H1 (cell line): ENCODE data around the gene FKBP8. TPM values are rescaled to one million over a fixed set of nuclear protein-coding genes. Genes with fewer than 3 reads are reported as not detected.

ENCODE experiments used
- CTCF ChIA-PET: fragments of 300-600 bp; sonication (Branson Sonifier 250); formaldehyde crosslinking; loops from one replicate; lab custom pipeline; 2021; ENCODE audit not compliant: partially characterized antibody; lab: Charles Lee
- POLR2A ChIA-PET: fragments of 300-600 bp; sonication (Branson Sonifier 250); formaldehyde crosslinking; loops from one replicate; lab custom pipeline; 2021; ENCODE audit warnings: inconsistent platforms; ENCODE audit not compliant: partially characterized antibody; lab: Charles Lee
- DNase-seq, 2 experiments: peaks; one replicate each; pipeline versions ENCODE4 v3.0.0 to v3.0.0-alpha.2; 2010 to 2022; ENCODE audit warnings: low spot score in 2 of 2, low read depth in 1 of 2, mixed read lengths in 1 of 2
- FAIRE-seq: peaks from 2 replicates; lab custom pipeline; 2011; peaks lifted over from hg19 to GRCh38; lab: Jason Lieb, UNC
- H2AFZ ChIP-seq: 2 replicates; pipeline ENCODE4 v1.8.1; 2012; ENCODE audit warnings: low read length, inconsistent platforms
- H2AK5ac ChIP-seq: 2 replicates; pipeline ENCODE4 v1.6.1; 2013; ENCODE audit warnings: low read depth, low read length
- H2BK120ac ChIP-seq: replicated peaks from 2 replicates; pipeline ENCODE3; 2013; ENCODE audit warnings: low read depth, low read length, inconsistent platforms
- H2BK12ac ChIP-seq: 2 replicates; pipeline ENCODE4 v1.6.1; 2013; ENCODE audit warnings: low read depth, low read length
- H2BK15ac ChIP-seq: 2 replicates; pipeline ENCODE4 v1.6.1; 2013; ENCODE audit warnings: low read length
- H2BK20ac ChIP-seq: 2 replicates; pipeline ENCODE4 v1.6.1; 2013; ENCODE audit warnings: low read length
- H2BK5ac ChIP-seq: 2 replicates; pipeline ENCODE4 v1.6.1; 2013; ENCODE audit warnings: low read depth, low read length
- H3K14ac ChIP-seq: 2 replicates; pipeline ENCODE4 v1.6.1; 2013; ENCODE audit warnings: inconsistent platforms; ENCODE audit not compliant: insufficient read length
- H3K18ac ChIP-seq: 2 replicates; pipeline ENCODE4 v1.6.1; 2013; ENCODE audit warnings: low read length; ENCODE audit errors: extremely low read depth
- H3K23ac ChIP-seq: 2 replicates; pipeline ENCODE4 v1.6.1; 2013; ENCODE audit warnings: inconsistent platforms; ENCODE audit not compliant: insufficient read length
- H3K23me2 ChIP-seq: 2 replicates; pipeline ENCODE4 v1.6.1; 2013; ENCODE audit warnings: low read depth, low read length
- H3K27ac ChIP-seq: 2 replicates; pipeline ENCODE4 v1.6.1; 2011; ENCODE audit warnings: low read depth, low read length, inconsistent platforms
- H3K27me3 ChIP-seq, 4 experiments: replicated peaks in 1 of 4; 1 replicate in 1 of 4; 2 replicates in 3 of 4; pipeline versions ENCODE4 v1.6.1 to v1.8.1; 2011 to 2013; ENCODE audit warnings: low read length in 3 of 4, mild to moderate bottlenecking in 3 of 4, inconsistent platforms in 2 of 4, mixed read lengths in 2 of 4, moderate library complexity in 1 of 4; ENCODE audit not compliant: control insufficient read depth in 3 of 4, insufficient read depth in 3 of 4; ENCODE audit errors: extremely low read depth in 1 of 4
- H3K36me3 ChIP-seq, 4 experiments: 2 replicates each; pipeline versions ENCODE4 v1.6.1 to v1.8.1; 2011 to 2013; ENCODE audit warnings: mild to moderate bottlenecking in 4 of 4, low read length in 3 of 4, moderate library complexity in 2 of 4, control low read depth in 1 of 4, inconsistent platforms in 1 of 4; ENCODE audit not compliant: insufficient read depth in 4 of 4, control insufficient read depth in 2 of 4
- H3K4ac ChIP-seq: replicated peaks from 2 replicates; pipeline ENCODE3; 2013; ENCODE audit warnings: low read length, low read depth, mixed read lengths, inconsistent platforms; ENCODE audit not compliant: insufficient read length
- H3K4me1 ChIP-seq, 4 experiments: replicated peaks in 1 of 4; 1 replicate in 1 of 4; 2 replicates in 3 of 4; pipeline versions ENCODE4 v1.6.1 to v1.8.1; 2011 to 2013; ENCODE audit warnings: low read length in 3 of 4, inconsistent platforms in 2 of 4, mixed read lengths in 1 of 4; ENCODE audit not compliant: insufficient read depth in 4 of 4, control insufficient read depth in 3 of 4
- H3K4me2 ChIP-seq, 2 experiments: 2 replicates each; pipeline versions ENCODE4 v1.6.1 to v1.8.1; 2011 to 2013; ENCODE audit warnings: low read depth in 2 of 2, low read length in 2 of 2, control low read depth in 1 of 2, inconsistent platforms in 1 of 2, mild to moderate bottlenecking in 1 of 2; ENCODE audit not compliant: insufficient read depth in 1 of 2
- H3K4me3 ChIP-seq, 4 experiments: fragments of 200-600, 300-600 bp in 1 of 4; sonication (generic), shearing (Covaris generic), sonication (Bioruptor Twin) in 1 of 4; 2 replicates each; pipeline versions ENCODE4 v1.5.1 to v1.8.1; 2011 to 2016; ENCODE audit warnings: low read length in 4 of 4, low read depth in 3 of 4, control low read depth in 2 of 4, inconsistent platforms in 2 of 4, mild to moderate bottlenecking in 2 of 4, mixed read lengths in 1 of 4, moderate library complexity in 1 of 4; ENCODE audit not compliant: insufficient read depth in 2 of 4; ENCODE audit errors: extremely low read depth in 1 of 4
- H3K56ac ChIP-seq: replicated peaks from 2 replicates; pipeline ENCODE3; 2013; ENCODE audit warnings: low read depth, mild to moderate bottlenecking, mixed read lengths, low read length, inconsistent platforms; ENCODE audit not compliant: insufficient read length
- H3K79me1 ChIP-seq: 2 replicates; pipeline ENCODE4 v1.6.1; 2013; ENCODE audit warnings: low read depth, low read length, control low read depth
- H3K79me2 ChIP-seq, 2 experiments: 2 replicates each; pipeline versions ENCODE4 v1.6.1 to v1.8.1; 2012 to 2013; ENCODE audit warnings: low read length in 2 of 2, mild to moderate bottlenecking in 2 of 2, inconsistent platforms in 1 of 2; ENCODE audit not compliant: insufficient read depth in 2 of 2, control insufficient read depth in 1 of 2
- H3K9ac ChIP-seq, 4 experiments: replicated peaks in 1 of 4; 1 replicate in 1 of 4; 2 replicates in 3 of 4; pipeline versions ENCODE4 v1.6.1 to v1.8.1; 2011 to 2013; ENCODE audit warnings: low read depth in 3 of 4, low read length in 3 of 4, control low read depth in 2 of 4, mild to moderate bottlenecking in 2 of 4, moderate library complexity in 2 of 4, inconsistent platforms in 1 of 4; ENCODE audit errors: extremely low read depth in 1 of 4
- H3K9me3 ChIP-seq, 2 experiments: 2 replicates each; pipeline versions ENCODE4 v1.6.1 to v1.8.1; 2012 to 2013; ENCODE audit warnings: mild to moderate bottlenecking in 2 of 2, moderate library complexity in 2 of 2, control low read depth in 1 of 2, inconsistent platforms in 1 of 2, low read depth in 1 of 2, low read length in 1 of 2, mixed read lengths in 1 of 2; ENCODE audit not compliant: insufficient read depth in 2 of 2
- H4K20me1 ChIP-seq, 2 experiments: replicated peaks in 1 of 2; 2 replicates each; pipeline versions ENCODE3 to v1.8.1; 2011 to 2013; ENCODE audit warnings: inconsistent platforms in 2 of 2, low read length in 2 of 2, mild to moderate bottlenecking in 1 of 2; ENCODE audit not compliant: insufficient read depth in 2 of 2, control insufficient read depth in 1 of 2
- H4K5ac ChIP-seq: 2 replicates; pipeline ENCODE4 v1.6.1; 2013; ENCODE audit warnings: low read length, low read depth, mixed read lengths, inconsistent platforms; ENCODE audit not compliant: insufficient read length
- H4K8ac ChIP-seq: 2 replicates; pipeline ENCODE4 v1.8.0; 2013; ENCODE audit warnings: mild to moderate bottlenecking, moderate library complexity, low read length, inconsistent platforms; ENCODE audit not compliant: insufficient read depth; ENCODE audit errors: extremely low read depth
- H4K91ac ChIP-seq: replicated peaks from 2 replicates; pipeline ENCODE3; 2013; ENCODE audit warnings: low read length, mixed read lengths, inconsistent platforms; ENCODE audit not compliant: insufficient read length
- BRCA1 ChIP-seq: IDR thresholded peaks from 2 replicates; pipeline ENCODE4 v1.6.1; 2012; ENCODE audit warnings: low read depth, low read length, improper control_type of control experiment
- CBX5 ChIP-seq: fragments of 300-800, 300-1000 bp; sonication (generic); IDR thresholded peaks from 2 replicates; pipeline ENCODE4 v1.7.1; 2016; ENCODE audit warnings: antibody characterized with exemption, low read length, low read depth
- CBX8 ChIP-seq: fragments of 300-800, 300-1000 bp; sonication (generic); IDR thresholded peaks from 2 replicates; pipeline ENCODE4 v1.7.1; 2016; ENCODE audit warnings: low read depth, low read length, borderline replicate concordance
- CHD1 ChIP-seq: IDR thresholded peaks from 2 replicates; pipeline ENCODE4 v1.6.1; 2012; ENCODE audit warnings: low read depth, low read length, improper control_type of control experiment
- CREB1 ChIP-seq: IDR thresholded peaks from 2 replicates; pipeline ENCODE4 v1.6.1; 2012; ENCODE audit warnings: inconsistent platforms
- GABPA ChIP-seq: IDR thresholded peaks from 2 replicates; pipeline ENCODE4 v1.6.1; 2011; ENCODE audit warnings: mild to moderate bottlenecking, low read length, moderate library complexity, borderline replicate concordance; ENCODE audit not compliant: insufficient read depth
- PHF8 ChIP-seq: fragments of 200-600 bp; sonication (generic); conservative IDR thresholded peaks from 2 replicates; pipeline ENCODE4 v1.7.1; 2012; ENCODE audit warnings: low read depth, mild to moderate bottlenecking, inconsistent platforms, low read length, moderate library complexity
- RAD21 ChIP-seq, 2 experiments: IDR thresholded peaks in 1 of 2; conservative IDR thresholded peaks in 1 of 2; 2 replicates each; pipeline ENCODE4 v1.6.1; 2011; ENCODE audit warnings: low read depth in 2 of 2, low read length in 2 of 2, improper control_type of control experiment in 1 of 2, inconsistent platforms in 1 of 2, mild to moderate bottlenecking in 1 of 2, moderate library complexity in 1 of 2
- RBBP5 ChIP-seq: IDR thresholded peaks from 2 replicates; pipeline ENCODE4 v1.7.1; 2012; ENCODE audit warnings: low read depth, mild to moderate bottlenecking, inconsistent platforms, low read length, moderate library complexity, borderline replicate concordance
- RXRA ChIP-seq: IDR thresholded peaks from 2 replicates; pipeline ENCODE4 v1.6.1; 2011; ENCODE audit warnings: low read depth, mild to moderate bottlenecking, low read length, moderate library complexity; ENCODE audit not compliant: insufficient read depth
- SUZ12 ChIP-seq: fragments of 200-600 bp; sonication (generic); IDR thresholded peaks from 2 replicates; pipeline ENCODE4 v1.6.1; 2012; ENCODE audit warnings: mild to moderate bottlenecking, inconsistent platforms, low read length, moderate library complexity, mixed read lengths
- TCF12 ChIP-seq: IDR thresholded peaks from 2 replicates; pipeline ENCODE4 v1.6.1; 2011; ENCODE audit warnings: low read depth, mild to moderate bottlenecking, low read length
- USF2 ChIP-seq: IDR thresholded peaks from 2 replicates; pipeline ENCODE4 v1.6.1; 2011; ENCODE audit warnings: low read length, improper control_type of control experiment
- WGBS, 2 experiments: shearing (Covaris generic) in 1 of 2; methylation state at CpG; one replicate each; pipeline versions ENCODE4 v1.1.6 to v1.1.7; 2013 to 2015; ENCODE audit warnings: low lambda C conversion rate in 2 of 2, mixed read lengths in 2 of 2, inconsistent platforms in 1 of 2, low coverage in 1 of 2, missing lambda C conversion rate in 1 of 2; ENCODE audit not compliant: insufficient replicate concordance in 2 of 2, insufficient coverage in 1 of 2, insufficient read length in 1 of 2; ENCODE audit errors: extremely low coverage in 1 of 2, missing lambda C conversion rate in 1 of 2; 5-methylcytosine and 5-hydroxymethylcytosine counted together
- polyA plus RNA-seq, 7 experiments: library from polyadenylated mRNA; depleted of rRNA in 3 of 7; stranded (reverse) in 5 of 7; unstranded in 2 of 7; fragments of >200 nt in 5 of 7; fragments of 200-250 nt in 2 of 7; gene quantifications; 1 replicate in 5 of 7; 2 replicates in 1 of 7; 4 replicates in 1 of 7; pipeline versions ENCODE4 v1.2.1 to v1.2.3, GENCODE V29; 2011 to 2013; ENCODE audit warnings: missing spikeins in 2 of 7, mixed read lengths in 2 of 7
- total RNA-seq: library from RNA; stranded (reverse); fragmentation: NEBNext Ultra II Directional; extraction: Animal tissue kit (Norgen Biotek cat#: 25700); gene quantifications from 2 replicates; pipeline ENCODE4 v1.2.1, GENCODE V29; 2021

Gene FKBP8
- total and polyA plus RNA-seq, 2 of the 8 experiments (the other 6 are each of a cell fraction or from before 2014, with no cell fraction given) = 264 to 309 TPM

- H3K4me3 ChIP-seq = no peak overlapping the region
- no peak overlapping the region for H3K23ac ChIP-seq
- peaks cover 15 to 39% of the 10 kb centered on the region in 2 experiments for H4K20me1 ChIP-seq
- H4K8ac ChIP-seq = no peak overlapping the region
- no peaks in the 10 kb centered on the region for H3K9me3 ChIP-seq
- H2BK12ac ChIP-seq = no peak overlapping the region
- no peak overlapping the region for H2BK15ac ChIP-seq
- H3K4me2 ChIP-seq = no peak overlapping the region
- no peak overlapping the region for H3K9ac ChIP-seq
- CTCF ChIA-PET = interaction anchor here (0.6 to 18.5 kb wide), 6 partner anchors 10 to 346 kb away, joined by 3 to 458 read pairs (median 7); partner anchors contain the start of gene ELL
- H3K18ac ChIP-seq = no peak overlapping the region
- no peak overlapping the region for H3K14ac ChIP-seq
- H3K36me3 ChIP-seq = no peaks in the 10 kb centered on the region
- H3K4me1 ChIP-seq = peaks cover 0 to 20% (median 12%) of the 10 kb centered on the region in 4 experiments; a peak in 5 of 7 replicates
- no peak overlapping the region for H3K27ac ChIP-seq
- no peak overlapping the region for H2AK5ac ChIP-seq
- WGBS, 2 experiments = 100% methylated on average over 6 of the region's 6 CpGs; no CpG with 5 or more reads in 1 of the 2 experiments
- no peak overlapping the region for H2BK5ac ChIP-seq
- no peaks in the 10 kb centered on the region for H3K23me2 ChIP-seq
- POLR2A ChIA-PET = no interaction called here
- no peak overlapping the region for H3K56ac ChIP-seq
- H4K91ac ChIP-seq = no peak overlapping the region
- FAIRE-seq = no peak
- H3K79me2 ChIP-seq = peaks cover 0 to 17% of the 10 kb centered on the region in 2 experiments; a peak in 1 of 4 replicates
- H3K27me3 ChIP-seq = no peaks in the 10 kb centered on the region
- H3K79me1 ChIP-seq = peaks cover 24% of the 10 kb centered on the region
- H3K4ac ChIP-seq = no peak overlapping the region
- no peak overlapping the region for H2AFZ ChIP-seq
- H4K5ac ChIP-seq = no peak overlapping the region
- H2BK20ac ChIP-seq = no peak overlapping the region
- DNase-seq = no peak
- no peak overlapping the region for H2BK120ac ChIP-seq
- TF ChIP-seq SUZ12 (no peak), RBBP5 (no peak), BRCA1 (no peak), CBX5 (no peak), USF2 (no peak), TCF12 (no peak), RAD21 (IDR thresholded peaks at IDR 0.05 in 1 of 2, conservative IDR thresholded peaks at IDR 0.05 in 1 of 2; ENCODE audit: low read depth in 2 of 2, low read length in 2 of 2) (no peak), CREB1 (no peak), CBX8 (no peak), PHF8 (no peak), CHD1 (no peak), GABPA (no peak), RXRA (no peak)
These were observed 52.6 kb downstream of the FKBP8 start for GRCh38 chr19:18490728-18491127.
